ENCODE results near the gene IL20RB. TPM values are rescaled to one million over a fixed set of nuclear protein-coding genes. Genes with fewer than 3 reads are reported as not detected.

Gene IL20RB
- polyA plus RNA-seq, 5 donors, result 0.52 to 1.0 (median 0.90) TPM

- no peak for DNase-seq
These were observed 81.8 kb downstream of the IL20RB start for GRCh38 chr3:137039570-137039969.

- no peak for DNase-seq
These were observed 83.5 kb downstream of the IL20RB start for GRCh38 chr3:137041251-137041650.

- DNase-seq, result no peak
These were observed 83.9 kb downstream of the IL20RB start for GRCh38 chr3:137041686-137042085.

GRCh38 chr3:137046747-137047146 lies 89.0 kb downstream of the IL20RB start:
- DNase-seq, result no peak

GRCh38 chr3:137047240-137047639 lies 89.5 kb downstream of the IL20RB start:
- DNase-seq, result no peak

- no peak for DNase-seq
These were observed 92.5 kb downstream of the IL20RB start for GRCh38 chr3:137050281-137050680.

- DNase-seq, result no peak
These were observed 94.5 kb downstream of the IL20RB start for GRCh38 chr3:137052298-137052697.

Other genes with a start within 250 kb of the IL20RB start
- gene STAG1, start 205.6 kb upstream of the IL20RB start, polyA plus RNA-seq (ENCODE audit: insufficient read depth in 1 of 5, insufficient read length in 5 of 5, low replicate concordance in 1 of 5), result 10 to 100 TPM; 32.3 to 51.0 (median 47.9) TPM
- 1 to 10 TPM; 4.3 to 5.1 (median 5.0) TPM for gene SLC35G2, start 138.9 kb upstream of the IL20RB start, polyA plus RNA-seq (ENCODE audit: insufficient read depth in 1 of 5, insufficient read length in 5 of 5, low replicate concordance in 1 of 5)
- gene NCK1, start 95.8 kb upstream of the IL20RB start, polyA plus RNA-seq (ENCODE audit: insufficient read depth in 1 of 5, insufficient read length in 5 of 5, low replicate concordance in 1 of 5), result 10 to 100 TPM; 39.6 to 63.1 (median 47.8) TPM